GM12801 (cell line): ENCODE data around the gene SRRM5.

ENCODE experiments used
- TF ChIP-seq, protein P1 (sequence below): IDR thresholded peaks from one replicate; pipeline ENCODE4 v1.5.1; 2011; ENCODE audit warnings: control low read depth; ENCODE audit not compliant: insufficient read length; ENCODE audit errors: extremely low read depth

The SRRM5 gene

DNA sequence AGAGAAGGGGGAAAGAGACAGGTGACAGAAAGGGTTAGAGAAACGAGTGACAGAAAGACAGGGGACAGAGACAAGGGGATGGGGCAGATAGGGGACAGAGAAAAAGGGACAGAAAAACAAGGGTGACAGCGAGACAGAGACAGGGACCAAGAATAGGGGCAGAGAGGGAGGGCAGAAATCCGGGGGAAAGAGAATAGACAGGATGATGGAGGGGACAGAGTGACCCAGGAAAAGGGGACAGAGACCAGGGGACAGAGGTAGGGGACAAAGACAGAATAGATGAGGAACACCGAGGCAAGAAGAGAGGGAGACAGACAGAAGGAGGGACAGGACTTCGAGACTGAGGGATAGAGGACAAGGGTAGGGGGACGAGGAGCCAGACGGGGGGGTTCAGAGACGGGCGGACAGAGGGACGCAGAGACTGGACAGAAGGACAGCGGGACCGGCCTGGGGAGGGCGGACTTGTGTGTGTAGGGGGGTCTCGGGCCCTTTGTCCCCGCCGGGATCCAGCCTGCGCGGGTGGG is 27.2 kb downstream of the SRRM5 start:
- TF ChIP-seq, protein P1, sequence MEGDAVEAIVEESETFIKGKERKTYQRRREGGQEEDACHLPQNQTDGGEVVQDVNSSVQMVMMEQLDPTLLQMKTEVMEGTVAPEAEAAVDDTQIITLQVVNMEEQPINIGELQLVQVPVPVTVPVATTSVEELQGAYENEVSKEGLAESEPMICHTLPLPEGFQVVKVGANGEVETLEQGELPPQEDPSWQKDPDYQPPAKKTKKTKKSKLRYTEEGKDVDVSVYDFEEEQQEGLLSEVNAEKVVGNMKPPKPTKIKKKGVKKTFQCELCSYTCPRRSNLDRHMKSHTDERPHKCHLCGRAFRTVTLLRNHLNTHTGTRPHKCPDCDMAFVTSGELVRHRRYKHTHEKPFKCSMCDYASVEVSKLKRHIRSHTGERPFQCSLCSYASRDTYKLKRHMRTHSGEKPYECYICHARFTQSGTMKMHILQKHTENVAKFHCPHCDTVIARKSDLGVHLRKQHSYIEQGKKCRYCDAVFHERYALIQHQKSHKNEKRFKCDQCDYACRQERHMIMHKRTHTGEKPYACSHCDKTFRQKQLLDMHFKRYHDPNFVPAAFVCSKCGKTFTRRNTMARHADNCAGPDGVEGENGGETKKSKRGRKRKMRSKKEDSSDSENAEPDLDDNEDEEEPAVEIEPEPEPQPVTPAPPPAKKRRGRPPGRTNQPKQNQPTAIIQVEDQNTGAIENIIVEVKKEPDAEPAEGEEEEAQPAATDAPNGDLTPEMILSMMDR = no peak

DNA sequence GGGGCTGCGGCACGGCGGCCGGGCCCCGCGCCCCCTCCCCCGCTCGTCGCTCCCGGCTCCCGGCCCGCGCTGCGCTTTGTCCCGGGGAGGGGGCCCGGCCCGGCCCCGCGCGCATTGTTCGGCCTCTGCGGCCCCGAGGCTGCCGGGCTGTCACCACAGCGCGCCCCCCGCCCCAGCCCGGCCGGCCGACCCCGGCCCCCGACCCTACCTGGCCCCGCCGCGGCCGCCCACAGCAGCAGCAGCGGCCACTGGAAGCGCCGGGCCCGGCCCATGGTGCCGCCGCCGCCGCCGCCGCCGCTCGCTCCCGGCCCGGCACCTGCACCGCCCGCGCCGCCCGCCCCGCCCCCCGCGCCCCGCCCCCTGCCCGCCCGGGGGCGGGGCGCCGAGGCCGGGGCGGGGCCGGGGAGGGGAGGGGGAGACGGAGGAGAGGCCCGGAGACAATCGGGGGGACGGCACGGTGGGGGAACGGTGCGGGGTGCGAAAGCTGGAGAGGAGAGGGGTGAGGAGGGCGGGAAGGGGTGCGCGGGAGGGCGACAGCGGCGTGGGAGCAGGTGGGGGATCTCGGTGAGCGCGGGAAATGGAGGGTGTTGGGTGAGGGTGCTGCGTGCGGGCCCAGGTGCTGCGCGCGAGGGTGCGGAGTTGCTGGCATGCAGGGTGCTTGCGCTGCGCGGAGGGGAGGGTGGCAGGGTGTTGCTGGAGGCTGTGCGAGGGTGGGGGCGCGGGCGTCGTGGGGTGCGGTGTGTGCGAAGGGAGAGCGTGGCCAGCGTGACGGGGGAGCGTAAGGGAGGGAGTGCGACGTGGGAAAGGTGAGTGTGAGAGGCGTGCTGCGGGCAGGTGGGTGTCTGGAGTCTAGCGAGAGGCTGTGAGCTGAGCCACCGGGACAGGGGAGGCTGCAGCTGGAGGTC is 27.9 kb downstream of the SRRM5 start, which contains the start of gene CADM4:
CADM4 (minus strand) TSS at position 332 of the 905 bp plus-strand sequence; CDS start at position 272, 60 bp downstream.
- TF ChIP-seq, protein P1 = no peak

DNA sequence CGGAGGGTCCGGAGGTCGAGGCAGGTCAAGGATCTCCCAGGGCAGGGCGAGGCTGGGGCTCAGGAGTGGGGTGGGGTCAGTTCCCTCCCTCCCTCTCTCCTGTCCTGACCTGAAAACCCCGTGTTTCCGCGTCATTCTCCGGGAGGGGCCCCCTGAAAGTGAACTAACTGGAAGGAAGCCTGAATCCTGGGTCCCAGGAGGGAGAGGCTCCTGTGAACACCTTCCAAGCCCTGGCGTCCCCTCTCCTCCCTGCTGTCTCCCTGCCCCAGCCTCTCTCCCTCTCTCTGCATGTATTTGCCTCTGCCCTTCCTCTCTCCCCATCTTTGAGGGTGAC is 28.5 kb downstream of the SRRM5 start:
- TF ChIP-seq, protein P1 = no peak

DNA sequence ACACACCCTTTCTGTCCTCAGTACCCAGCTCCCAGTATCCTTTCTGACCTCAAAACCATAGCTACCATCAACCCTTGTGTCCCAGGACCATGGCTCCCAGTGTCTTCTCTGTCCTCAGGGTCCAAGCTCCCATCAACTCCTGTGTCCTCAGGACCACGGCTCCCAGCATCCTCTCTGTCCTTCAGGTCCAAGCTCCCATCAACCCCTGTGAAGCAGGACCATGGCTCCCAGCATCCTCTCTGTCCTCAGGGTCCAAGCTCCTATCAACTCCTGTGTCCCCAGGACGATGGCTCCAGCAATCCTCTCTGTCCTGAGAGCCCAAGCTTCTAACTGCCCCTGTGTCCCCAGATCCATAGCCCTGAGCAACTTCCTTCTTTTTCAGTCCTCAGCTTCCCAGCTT is 29.4 kb downstream of the SRRM5 start:
- TF ChIP-seq, protein P1 = no peak

DNA sequence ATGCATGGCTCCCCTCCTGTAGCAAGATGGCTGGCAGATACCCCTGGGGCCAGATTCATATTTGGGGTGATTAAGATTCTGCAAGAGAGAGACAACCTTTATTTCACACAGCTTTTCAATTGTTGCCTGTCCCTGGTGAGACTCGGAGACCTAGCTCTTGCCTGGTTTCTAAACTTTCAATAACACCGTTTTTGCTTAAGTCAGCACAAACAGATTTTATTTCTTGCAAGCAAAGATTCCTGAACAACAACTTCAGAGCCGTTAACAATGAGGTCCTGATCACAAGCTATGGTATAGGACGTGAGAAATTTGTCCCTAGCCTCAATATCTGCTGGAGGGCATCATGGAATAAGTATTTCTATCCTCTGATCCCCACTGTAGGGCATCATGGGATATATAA is 30.6 kb downstream of the SRRM5 start:
- TF ChIP-seq, protein P1 = no peak

DNA sequence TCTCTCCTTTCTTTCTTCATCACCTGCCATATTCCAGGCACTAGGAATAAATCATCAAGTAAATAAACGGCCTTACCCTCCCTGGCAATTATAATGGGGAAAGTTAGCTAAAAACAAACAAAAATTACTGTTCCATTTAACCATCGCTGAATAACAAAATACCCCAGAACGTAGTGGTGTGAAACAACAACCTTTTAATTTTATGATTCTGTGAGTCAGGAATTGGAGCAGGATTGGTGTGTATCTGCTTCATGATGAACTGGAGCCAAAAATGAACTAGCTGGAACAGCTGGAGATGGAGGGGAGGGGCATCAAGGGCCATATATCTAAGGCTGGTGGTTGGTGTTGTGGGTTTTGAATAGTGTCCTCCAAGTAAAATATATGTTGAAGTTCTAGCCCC is 31.4 kb downstream of the SRRM5 start:
- TF ChIP-seq, protein P1 = no peak

DNA sequence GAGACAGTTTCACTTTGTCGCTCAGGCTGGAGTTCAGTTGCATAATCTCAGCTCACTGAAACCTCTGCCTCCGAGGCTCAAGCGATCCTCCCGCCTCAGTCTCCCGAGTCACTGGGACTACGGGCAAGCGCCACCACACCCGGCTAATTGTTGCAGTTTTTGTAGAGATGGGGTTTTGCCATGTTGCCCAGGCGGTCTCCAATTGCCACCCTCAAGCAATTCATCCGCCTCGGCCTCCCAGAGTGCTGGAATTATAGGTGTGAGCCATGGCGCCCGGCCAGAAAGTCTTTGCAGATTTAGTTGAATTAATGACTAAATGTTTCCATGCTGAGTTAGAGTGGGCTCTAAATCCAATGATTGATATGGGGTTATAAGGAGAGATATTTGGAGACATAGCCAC is 32.3 kb downstream of the SRRM5 start:
- TF ChIP-seq, protein P1 = no peak
